Measurements from ENCODE around the gene SMC5. TPM values are rescaled to one million over a fixed set of nuclear protein-coding genes. Genes with fewer than 3 reads are reported as not detected.
A peak's percentile ranks its signal among the peaks of the same experiment; 100 is the strongest.
"Not testable (repeated sequence)": the region's sequence is repeated elsewhere in the genome, so short reads cannot be mapped to it uniquely, and the experiment has no call there.

SMC5 gene
- total RNA-seq, 4 donors from 2014 or later = 17.9 to 65.5 (median 35.4) TPM

- H3K4me1 ChIP-seq = no peaks in the 10 kb centered on the region
- intact Hi-C loops (cut with DNase I; ENCODE audit: low total_unique reads) = no loop called here
- no peak for TF ChIP-seq POLR2A (IDR thresholded peaks at IDR 0.05)
- TF ChIP-seq, protein P1, sequence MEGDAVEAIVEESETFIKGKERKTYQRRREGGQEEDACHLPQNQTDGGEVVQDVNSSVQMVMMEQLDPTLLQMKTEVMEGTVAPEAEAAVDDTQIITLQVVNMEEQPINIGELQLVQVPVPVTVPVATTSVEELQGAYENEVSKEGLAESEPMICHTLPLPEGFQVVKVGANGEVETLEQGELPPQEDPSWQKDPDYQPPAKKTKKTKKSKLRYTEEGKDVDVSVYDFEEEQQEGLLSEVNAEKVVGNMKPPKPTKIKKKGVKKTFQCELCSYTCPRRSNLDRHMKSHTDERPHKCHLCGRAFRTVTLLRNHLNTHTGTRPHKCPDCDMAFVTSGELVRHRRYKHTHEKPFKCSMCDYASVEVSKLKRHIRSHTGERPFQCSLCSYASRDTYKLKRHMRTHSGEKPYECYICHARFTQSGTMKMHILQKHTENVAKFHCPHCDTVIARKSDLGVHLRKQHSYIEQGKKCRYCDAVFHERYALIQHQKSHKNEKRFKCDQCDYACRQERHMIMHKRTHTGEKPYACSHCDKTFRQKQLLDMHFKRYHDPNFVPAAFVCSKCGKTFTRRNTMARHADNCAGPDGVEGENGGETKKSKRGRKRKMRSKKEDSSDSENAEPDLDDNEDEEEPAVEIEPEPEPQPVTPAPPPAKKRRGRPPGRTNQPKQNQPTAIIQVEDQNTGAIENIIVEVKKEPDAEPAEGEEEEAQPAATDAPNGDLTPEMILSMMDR (IDR thresholded peaks at IDR 0.05) = no peak
- no peak for DNase-seq
- H3K27ac ChIP-seq = peak overlapping the region; percentile 24 to 61
- no peaks in the 10 kb centered on the region for H3K27me3 ChIP-seq
- H3K36me3 ChIP-seq = no peaks in the 10 kb centered on the region
- H3K4me3 ChIP-seq = no peak overlapping the region
- H3K9me3 ChIP-seq = no peaks in the 10 kb centered on the region
Observed at GRCh38 chr9:70228118-70228517, 30.7 kb upstream of the SMC5 start.

DNA sequence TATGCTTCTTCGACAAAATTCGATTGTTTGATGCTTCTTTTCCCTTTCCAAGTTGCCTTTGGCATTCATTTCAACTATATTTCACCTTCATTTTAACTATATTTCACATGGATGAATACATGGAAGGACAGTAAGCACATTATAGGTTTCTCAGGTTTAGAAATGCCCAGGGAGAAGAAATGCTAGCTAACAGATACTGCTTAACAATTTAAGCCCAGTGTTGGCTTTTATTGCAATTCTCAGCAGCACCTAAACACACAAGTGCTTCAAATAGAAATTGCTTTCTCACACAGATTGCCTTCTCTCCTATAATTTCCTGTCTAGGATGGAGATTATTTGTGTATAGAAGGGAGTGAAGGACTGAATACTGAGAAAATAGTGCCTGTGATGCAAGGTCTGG is 30.2 kb upstream of the SMC5 start:
- intact Hi-C loops (cut with DNase I; ENCODE audit: low total_unique reads) = no loop called here
- peak overlapping the region; percentile 24 to 61 for H3K27ac ChIP-seq
- TF ChIP-seq, protein P1 (IDR thresholded peaks at IDR 0.05) = no peak

DNA sequence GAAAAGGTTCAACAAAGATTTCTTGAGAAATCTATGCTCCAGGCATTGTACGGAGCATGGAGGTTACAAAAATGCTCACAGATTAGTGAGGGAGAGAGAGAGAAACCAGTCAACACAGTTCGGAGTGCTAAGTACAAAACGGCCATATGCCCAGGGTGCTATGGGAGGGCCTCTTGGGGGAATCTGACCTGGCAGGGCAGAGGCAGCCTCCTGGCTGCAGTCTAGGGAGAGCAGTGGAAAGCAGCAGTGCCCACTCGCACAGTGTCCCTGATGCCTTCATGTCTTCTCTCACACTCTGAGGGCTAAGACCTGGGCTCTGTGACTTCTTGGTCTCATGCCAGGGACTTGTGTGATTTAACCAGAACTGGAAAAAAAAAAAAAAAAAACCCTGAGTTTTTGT is 29.8 kb upstream of the SMC5 start:
- DNase-seq = peak; percentile 28 to 42
- intact Hi-C loops (cut with DNase I; ENCODE audit: low total_unique reads) = no loop called here
- TF ChIP-seq POLR2A (IDR thresholded peaks at IDR 0.05) = no peak
- TF ChIP-seq, protein P1 (IDR thresholded peaks at IDR 0.05) = no peak
- H3K27me3 ChIP-seq = no peaks in the 10 kb centered on the region
- H3K36me3 ChIP-seq = no peaks in the 10 kb centered on the region
- H3K9me3 ChIP-seq = no peaks in the 10 kb centered on the region
- no peak overlapping the region for H3K4me3 ChIP-seq
- H3K27ac ChIP-seq = peak overlapping the region; percentile 44 to 61
- no peaks in the 10 kb centered on the region for H3K4me1 ChIP-seq

More for the DNA sequence above, 30.2 kb upstream of the SMC5 start:
- Histone ChIP-seq H3K36me3 (no peaks in the 10 kb centered on the region), H3K27me3 (no peaks in the 10 kb centered on the region), H3K9me3 (no peaks in the 10 kb centered on the region), H3K4me1 (no peaks in the 10 kb centered on the region), H3K4me3 (no peak overlapping the region)
- no peak for DNase-seq

DNA sequence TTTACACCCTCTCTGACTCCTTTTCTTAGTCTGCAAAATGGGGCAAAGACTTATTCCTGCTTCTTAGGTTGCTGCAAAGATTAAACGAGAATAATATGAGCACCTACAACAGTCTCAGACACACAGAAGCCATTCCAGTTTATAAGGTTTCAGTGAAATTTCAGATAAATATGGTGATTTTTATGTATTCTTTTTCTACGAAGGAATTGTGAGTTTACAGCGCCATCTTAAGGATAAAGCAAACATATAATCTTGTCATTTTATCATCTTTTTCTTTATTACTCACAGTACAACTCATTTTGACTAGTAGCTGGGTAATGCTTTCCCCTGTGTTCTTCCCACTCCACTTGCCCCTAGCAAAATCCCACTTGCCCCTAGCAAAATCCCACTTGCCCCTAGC is 29.2 kb upstream of the SMC5 start:
- intact Hi-C loops (cut with DNase I; ENCODE audit: low total_unique reads) = no loop called here
- H3K27ac ChIP-seq = peak overlapping the region; percentile 44 to 61

DNA sequence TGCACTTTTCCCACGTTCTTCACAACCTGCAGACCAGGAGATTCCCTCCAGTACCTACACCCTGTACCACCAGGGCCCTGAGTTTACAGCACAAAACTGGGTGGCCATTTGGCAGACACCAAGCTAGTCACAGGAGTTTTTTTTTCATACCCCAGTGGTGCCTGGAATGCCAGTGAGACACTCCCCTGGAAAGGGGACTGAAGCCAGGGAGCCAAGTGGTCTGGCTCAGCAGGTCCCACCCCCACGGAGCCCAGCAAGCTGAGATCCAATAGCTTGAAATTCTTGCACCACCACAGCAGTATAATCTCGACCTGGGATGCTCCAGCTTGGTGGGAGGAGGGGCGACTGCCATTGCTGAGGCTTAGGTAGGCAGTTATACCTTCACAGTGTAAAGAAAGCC is 26.3 kb upstream of the SMC5 start:
- Histone ChIP-seq H3K36me3 (no peaks in the 10 kb centered on the region), H3K4me1 (no peaks in the 10 kb centered on the region), H3K9me3 (no peaks in the 10 kb centered on the region), H3K27me3 (no peaks in the 10 kb centered on the region), H3K4me3 (no peak overlapping the region), H3K27ac (no peak overlapping the region)
- DNase-seq = no peak
- intact Hi-C loops (cut with DNase I; ENCODE audit: low total_unique reads) = no loop called here
- TF ChIP-seq POLR2A (IDR thresholded peaks at IDR 0.05) = no peak
- TF ChIP-seq, protein P1 (IDR thresholded peaks at IDR 0.05) = no peak

More for the DNA sequence above, 29.2 kb upstream of the SMC5 start:
- no peaks in the 10 kb centered on the region for H3K4me1 ChIP-seq
- no peaks in the 10 kb centered on the region for H3K27me3 ChIP-seq
- H3K36me3 ChIP-seq = no peaks in the 10 kb centered on the region
- no peak for TF ChIP-seq POLR2A (IDR thresholded peaks at IDR 0.05)
- TF ChIP-seq, protein P1 (IDR thresholded peaks at IDR 0.05) = peak in 3 of 4 experiments; percentile 15 to 33 (median 16)
- no peak overlapping the region for H3K4me3 ChIP-seq
- H3K9me3 ChIP-seq = no peaks in the 10 kb centered on the region
- no peak for DNase-seq

DNA sequence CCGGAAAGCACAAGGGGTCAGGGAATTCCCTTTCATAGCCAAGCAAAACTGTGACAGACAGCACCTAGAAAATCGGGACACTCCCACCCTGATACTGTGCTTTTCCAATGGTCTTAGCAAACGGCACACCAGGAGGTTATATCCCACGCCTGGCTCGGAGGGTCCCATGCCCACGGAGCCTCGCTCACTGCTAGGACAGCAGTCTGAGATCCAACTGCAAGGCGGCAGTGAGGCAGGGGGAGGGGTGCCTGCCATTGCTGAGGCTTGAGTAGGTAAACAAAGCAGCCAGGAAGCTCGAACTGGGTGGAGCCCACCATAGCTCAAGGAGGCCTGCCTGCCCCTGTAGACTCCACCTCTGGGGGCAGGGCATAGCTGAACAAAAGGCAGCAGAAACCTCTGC is 24.6 kb upstream of the SMC5 start:
- H3K27me3 ChIP-seq; DNase-seq; intact Hi-C loops (cut with DNase I; ENCODE audit: low total_unique reads); H3K4me3 ChIP-seq; H3K36me3 ChIP-seq; H3K9me3 ChIP-seq; H3K27ac ChIP-seq; H3K4me1 ChIP-seq: not testable (repeated sequence)

GRCh38 chr9:70245952-70246351 is 12.8 kb upstream of the SMC5 start:
- H3K27me3 ChIP-seq; H3K4me3 ChIP-seq; H3K27ac ChIP-seq; H3K9me3 ChIP-seq; DNase-seq; intact Hi-C loops (cut with DNase I; ENCODE audit: low total_unique reads); H3K4me1 ChIP-seq; H3K36me3 ChIP-seq: not testable (repeated sequence)

Measured in uterus (tissue), 4 donors.